OCI-LY3 (cell line): ENCODE measurements around the gene ZNF343.

Source experiments
- CTCF ChIP-seq: fragments of 200-600, 300-600 bp; sonication (generic); IDR thresholded peaks from 2 replicates; pipeline ENCODE4 v1.5.1; 2014; ENCODE audit warnings: antibody characterized with exemption, low read length, low read depth
- EZH2phosphoT487 ChIP-seq: fragments of 200-600 bp; shearing (Covaris generic); IDR thresholded peaks from 2 replicates; pipeline ENCODE4 v1.6.1; 2018; ENCODE audit warnings: antibody characterized with exemption, mixed run types, low read depth

DNA sequence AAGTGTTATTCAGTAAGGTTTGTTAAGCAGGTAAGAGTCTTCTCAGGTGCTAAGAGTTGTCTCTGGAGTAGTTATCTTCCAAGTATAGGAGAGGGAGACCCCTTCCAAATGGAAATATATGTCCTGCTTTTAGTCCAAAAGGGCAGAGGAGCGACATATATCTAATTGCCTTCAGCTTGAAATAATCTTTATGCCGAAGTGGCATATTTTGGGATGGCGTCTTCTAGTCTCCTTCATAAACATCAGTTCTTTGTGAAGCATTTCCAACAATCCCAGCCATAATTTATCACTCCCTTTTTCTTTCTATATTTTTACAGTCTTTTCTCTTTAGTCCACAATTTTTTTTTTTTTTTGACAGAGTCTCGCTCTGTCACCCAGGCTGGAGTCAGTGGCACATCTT, 33.6 kb upstream of the ZNF343 start:
- TF ChIP-seq CTCF (no peak), EZH2phosphoT487 (no peak)
